Left forelimb (tissue), 1 donor: Measurements from ENCODE around the gene SEC31A.

Source experiments
- DNase-seq: peaks from one replicate; pipeline ENCODE4 v3.0.0-alpha.2; 2018; ENCODE audit warnings: low spot score

Gene SEC31A

DNA sequence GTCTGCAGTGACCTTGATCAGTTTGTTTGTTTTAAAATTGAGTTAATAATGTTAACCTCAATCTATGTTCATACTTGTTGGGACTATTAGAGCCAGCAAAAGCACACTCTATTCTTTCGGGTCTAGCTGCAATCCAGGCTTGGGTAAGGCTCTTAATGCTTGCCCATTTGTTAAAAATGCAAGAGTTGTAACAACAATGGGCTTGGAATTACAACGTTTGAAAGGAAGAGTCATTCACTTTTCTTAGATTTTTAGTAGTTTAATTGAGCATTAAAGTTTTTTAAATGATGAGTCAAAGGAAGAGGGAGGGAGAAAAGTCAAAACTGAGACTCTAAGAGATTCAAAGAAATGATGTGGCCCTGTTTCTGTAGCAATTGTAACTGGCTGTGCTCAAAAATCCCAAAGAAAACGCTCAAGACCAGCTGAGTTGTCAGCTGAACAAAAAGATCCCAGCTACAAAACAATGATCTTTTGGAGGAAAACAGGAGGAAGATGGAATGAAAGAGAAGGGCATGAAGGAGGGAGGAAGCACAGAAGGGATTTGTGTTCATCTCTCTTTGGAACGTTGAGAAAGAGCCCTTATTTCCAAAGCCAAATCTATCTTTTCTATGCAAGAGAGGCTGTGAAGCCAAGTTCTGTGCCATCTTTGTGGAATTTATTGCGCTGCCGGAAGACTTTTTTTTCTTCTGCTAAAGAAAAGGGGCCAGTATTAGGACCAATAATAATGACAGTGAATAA lies 97.9 kb downstream of the SEC31A start:
- no peak for DNase-seq

- no peak for DNase-seq
Observed at GRCh38 chr4:82791179-82791578, 99.8 kb downstream of the SEC31A start.

DNA sequence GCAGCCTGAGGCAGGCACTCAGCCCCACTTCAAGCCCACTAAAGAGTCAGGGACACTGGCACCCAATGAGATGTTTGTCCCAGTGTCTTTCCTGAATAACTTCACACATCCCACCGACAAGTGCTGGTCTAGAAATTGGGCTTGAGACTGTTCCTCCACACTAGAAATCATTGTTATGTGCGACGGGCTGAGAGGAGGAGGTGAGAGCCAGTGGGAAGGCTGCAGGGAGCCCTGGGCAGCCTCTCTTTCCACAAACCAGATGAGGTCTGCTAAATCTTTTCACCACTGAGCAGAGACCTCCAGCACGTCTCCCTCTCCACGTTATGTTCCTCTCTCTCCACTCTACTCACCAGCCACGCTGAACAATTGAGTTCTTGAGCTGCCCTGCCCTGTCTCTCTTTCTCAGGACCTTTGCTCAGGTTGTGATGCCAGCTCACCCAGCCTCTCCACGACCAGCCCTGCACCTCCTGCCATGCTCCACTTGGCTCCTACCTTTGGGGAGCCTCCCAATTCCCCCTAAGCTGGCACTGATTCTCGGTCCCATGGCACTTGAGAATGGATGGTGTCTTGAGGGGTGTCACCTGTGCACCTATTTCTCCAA lies 100.8 kb downstream of the SEC31A start:
- DNase-seq = no peak

GRCh38 chr4:82789025-82789776 lies 101.8 kb downstream of the SEC31A start:
- no peak for DNase-seq

GRCh38 chr4:82787342-82787741 lies 103.6 kb downstream of the SEC31A start:
- no peak for DNase-seq

DNA sequence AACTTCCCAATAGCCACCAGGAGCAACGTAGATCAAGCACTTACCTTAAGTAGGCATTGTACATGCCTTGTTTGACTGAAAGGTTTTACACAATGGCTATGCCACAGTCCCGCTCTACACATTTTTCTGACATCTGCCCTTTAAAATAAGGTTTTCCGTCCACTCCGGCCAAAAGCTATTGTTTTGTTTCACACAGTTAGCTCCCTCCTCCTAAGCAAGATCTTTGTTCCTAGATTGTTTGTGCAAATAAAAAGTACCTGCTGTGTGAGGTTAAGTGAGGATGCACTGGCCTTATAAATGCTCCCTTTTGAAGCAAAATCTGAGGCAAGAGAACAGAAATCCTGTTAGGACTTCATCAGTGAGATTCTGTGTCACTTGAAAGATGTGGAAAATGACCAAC lies 104.1 kb downstream of the SEC31A start:
- no peak for DNase-seq

- DNase-seq = no peak
Observed at GRCh38 chr4:82785611-82786400, 105.1 kb downstream of the SEC31A start.

- DNase-seq = no peak
Observed at GRCh38 chr4:82784681-82785610, 106.0 kb downstream of the SEC31A start.

- DNase-seq = no peak
Observed at GRCh38 chr4:82782626-82783345, 108.2 kb downstream of the SEC31A start.

DNA sequence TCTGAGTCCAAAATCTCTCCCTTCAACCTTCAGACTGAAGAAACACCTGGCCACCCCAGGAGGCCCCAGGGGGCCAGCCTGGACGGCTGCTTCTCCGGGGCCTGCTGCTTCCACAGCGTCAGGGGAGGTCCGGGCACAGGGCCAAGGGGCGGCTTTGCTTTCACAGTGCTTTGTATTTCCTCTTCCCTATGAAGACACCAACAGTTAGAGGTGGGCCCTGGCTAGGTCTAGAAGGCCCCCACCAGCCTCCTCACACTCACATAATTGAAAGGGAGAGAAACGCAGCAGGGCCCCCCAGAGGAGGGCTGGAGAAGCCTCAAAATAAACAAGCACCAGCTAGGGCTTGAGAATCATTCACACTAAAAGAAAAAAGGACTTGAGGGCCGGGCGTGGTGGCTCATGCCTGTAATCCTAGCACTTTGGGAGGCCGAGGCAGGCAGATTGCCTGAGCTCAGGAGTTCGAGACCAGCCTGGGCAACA lies 110.2 kb downstream of the SEC31A start:
- peak; percentile 86 for DNase-seq

DNA sequence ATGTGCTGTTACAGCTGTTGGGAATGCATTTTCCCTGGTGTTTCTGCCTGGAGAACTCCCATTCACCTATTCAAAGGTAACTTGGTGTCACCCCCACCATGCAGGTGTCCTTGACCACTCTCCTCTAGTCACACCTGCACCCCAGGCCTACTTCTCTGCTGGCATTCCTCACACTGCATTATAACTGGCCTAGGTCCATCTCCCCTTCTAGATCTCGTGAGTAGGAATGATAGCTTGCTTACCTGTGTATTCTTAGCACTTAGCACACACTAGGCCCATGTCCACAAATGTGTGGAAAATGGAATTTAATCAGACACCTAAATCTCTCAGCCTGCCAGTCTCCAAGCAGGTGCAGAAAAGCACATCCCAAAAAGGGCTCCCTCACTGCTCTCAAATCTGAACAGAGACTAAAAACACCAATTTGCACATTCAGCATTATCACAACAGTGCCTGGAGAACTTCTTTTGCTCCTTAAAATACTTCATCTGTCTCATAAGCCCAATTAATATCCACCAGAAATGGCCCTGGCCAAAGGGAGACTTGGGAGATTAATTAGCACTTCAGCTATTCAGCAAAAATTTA lies 110.7 kb downstream of the SEC31A start:
- DNase-seq = no peak

DNA sequence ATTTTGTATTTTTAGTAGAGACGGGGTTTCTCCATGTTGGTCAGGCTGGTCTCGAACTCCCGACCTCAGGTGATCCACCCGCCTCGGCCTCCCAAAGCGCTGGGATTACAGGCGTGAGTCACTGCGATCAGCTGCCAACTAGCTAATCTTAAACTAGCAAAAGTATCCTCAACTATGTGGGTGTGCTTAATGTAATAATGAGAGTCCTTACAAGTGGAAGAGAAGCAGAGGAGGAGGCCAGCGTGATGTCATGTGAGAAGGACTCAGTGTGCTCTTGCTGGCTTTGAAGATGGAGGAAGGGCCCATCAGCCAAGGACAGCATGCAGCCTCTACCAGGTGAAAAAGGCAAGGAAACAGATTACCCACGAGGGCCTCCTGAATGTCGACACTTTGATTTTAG lies 111.9 kb downstream of the SEC31A start:
- DNase-seq = no peak

GRCh38 chr4:82777857-82778525 lies 113.0 kb downstream of the SEC31A start:
- no peak for DNase-seq

DNA sequence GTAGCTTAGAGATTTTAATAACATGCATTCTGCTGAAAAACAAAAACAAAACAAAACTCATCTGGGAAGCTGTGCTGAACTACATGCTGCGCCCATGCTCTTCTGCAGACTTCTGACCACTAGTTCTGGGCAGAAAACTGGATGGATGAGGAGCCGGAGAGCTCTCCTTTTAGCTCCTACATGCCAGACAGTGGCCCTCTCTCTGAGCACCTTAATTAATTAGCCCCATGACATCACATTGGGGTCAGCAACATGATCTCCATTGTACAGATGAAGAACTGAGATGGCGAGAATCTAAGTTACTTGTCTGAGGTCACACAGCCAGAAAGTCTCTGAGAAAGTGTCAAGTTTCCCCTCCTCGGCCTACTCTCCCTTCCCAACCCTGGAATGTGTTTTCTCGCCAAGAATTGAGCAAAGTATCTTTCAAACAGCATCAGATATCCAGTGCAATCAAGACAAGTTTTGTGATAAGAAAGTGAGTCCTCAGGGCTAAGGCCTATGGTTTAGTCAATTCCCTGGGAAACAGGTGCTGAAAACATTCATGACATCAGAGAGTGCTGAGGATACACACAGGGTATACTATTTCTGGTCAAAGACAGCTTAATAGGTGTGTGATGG lies 113.9 kb downstream of the SEC31A start:
- DNase-seq = no peak

DNA sequence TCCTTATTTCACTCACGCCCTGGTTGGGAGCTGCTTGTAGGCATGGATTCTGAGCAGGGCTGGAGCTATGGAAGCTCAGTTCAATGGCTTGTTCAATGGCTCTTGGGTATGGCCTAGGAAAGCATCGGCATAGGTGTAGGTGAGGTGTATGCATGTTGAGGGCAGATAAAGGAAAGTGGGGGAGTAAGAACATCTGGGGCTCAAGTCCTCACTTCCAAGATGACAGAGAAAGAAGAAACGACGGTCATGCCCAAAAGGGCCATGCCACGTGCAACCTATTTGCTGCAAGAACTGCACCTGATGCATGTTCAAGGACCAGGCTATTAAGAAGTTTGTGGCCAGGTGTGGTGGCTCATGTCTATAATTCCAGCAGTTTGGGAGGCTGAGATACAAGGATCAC lies 115.7 kb downstream of the SEC31A start:
- no peak for DNase-seq

DNA sequence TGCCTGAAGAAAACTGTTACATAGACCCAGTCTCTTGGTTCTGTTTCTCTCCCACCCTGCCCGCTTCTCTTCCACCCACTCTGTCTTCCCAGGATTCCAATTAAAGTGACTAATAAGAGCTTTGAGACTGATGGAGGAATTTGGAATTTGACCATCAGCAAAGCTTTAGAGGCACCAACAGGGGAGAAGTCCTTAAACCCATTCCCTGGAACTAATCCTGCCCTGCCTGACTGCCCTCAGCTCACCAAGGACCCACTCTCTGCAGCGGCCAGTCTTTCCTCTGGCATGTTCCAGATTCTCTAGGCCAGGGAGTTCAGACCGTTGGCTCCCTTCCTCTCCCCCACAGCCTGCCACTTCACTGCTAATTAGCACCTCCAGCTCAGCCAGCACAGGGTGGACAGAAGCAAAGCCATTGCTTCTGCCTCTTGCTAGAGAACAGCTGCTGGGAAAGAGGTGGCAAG lies 116.2 kb downstream of the SEC31A start:
- no peak for DNase-seq

- no peak for DNase-seq
Observed at GRCh38 chr4:82773057-82773456, 117.9 kb downstream of the SEC31A start.

GRCh38 chr4:82770607-82771006 lies 120.3 kb downstream of the SEC31A start:
- no peak for DNase-seq
